Fibroblast of lung (primary cell): ENCODE data around the gene KCTD20.

Experiments used
- EZH2 ChIP-seq: IDR thresholded peaks from 2 replicates; pipeline ENCODE4 v1.5.1; 2012; ENCODE audit warnings: low read length, control low read depth, mild to moderate bottlenecking; ENCODE audit errors: missing control alignments
- TF ChIP-seq, protein P1 (sequence below), 2 donors: IDR thresholded peaks in 1 of 2; conservative IDR thresholded peaks in 1 of 2; 1 replicate in 1 of 2; 2 replicates in 1 of 2; pipeline ENCODE4 v1.5.1; 2011 to 2012; ENCODE audit warnings: low read length in 2 of 2, control low read depth in 1 of 2, inconsistent platforms in 1 of 2, low read depth in 1 of 2, mild to moderate bottlenecking in 1 of 2

GRCh38 chr6:36426622-36427021, 16.2 kb upstream of the KCTD20 start:
- TF ChIP-seq, protein P1, sequence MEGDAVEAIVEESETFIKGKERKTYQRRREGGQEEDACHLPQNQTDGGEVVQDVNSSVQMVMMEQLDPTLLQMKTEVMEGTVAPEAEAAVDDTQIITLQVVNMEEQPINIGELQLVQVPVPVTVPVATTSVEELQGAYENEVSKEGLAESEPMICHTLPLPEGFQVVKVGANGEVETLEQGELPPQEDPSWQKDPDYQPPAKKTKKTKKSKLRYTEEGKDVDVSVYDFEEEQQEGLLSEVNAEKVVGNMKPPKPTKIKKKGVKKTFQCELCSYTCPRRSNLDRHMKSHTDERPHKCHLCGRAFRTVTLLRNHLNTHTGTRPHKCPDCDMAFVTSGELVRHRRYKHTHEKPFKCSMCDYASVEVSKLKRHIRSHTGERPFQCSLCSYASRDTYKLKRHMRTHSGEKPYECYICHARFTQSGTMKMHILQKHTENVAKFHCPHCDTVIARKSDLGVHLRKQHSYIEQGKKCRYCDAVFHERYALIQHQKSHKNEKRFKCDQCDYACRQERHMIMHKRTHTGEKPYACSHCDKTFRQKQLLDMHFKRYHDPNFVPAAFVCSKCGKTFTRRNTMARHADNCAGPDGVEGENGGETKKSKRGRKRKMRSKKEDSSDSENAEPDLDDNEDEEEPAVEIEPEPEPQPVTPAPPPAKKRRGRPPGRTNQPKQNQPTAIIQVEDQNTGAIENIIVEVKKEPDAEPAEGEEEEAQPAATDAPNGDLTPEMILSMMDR (conservative IDR thresholded peaks at IDR 0.05 in 1 of 2, IDR thresholded peaks at IDR 0.05 in 1 of 2; ENCODE audit: low read depth in 1 of 2, low read length in 2 of 2): no peak
- TF ChIP-seq EZH2: no peak
